CD14-positive monocyte (primary cell): Measurements from ENCODE around the gene DUS1L. TPM values are rescaled to one million over a fixed set of nuclear protein-coding genes. Genes with fewer than 3 reads are reported as not detected.

Experiments
- DNase-seq, 3 donors: peaks; one replicate each; pipeline ENCODE4 v3.0.0-alpha.2; 2011 to 2022
- H2AFZ ChIP-seq: 2 replicates; pipeline ENCODE4 v1.6.0; 2012; ENCODE audit warnings: mild to moderate bottlenecking, low read depth, low read length, inconsistent platforms; ENCODE audit not compliant: insufficient read depth, poor library complexity, severe bottlenecking
- H3K27ac ChIP-seq, 2 donors: 1 replicate in 1 of 2; 2 replicates in 1 of 2; pipeline ENCODE4 v1.5.1; 2012 to 2013; ENCODE audit warnings: low read length in 2 of 2, control low read depth in 1 of 2, inconsistent platforms in 1 of 2, low read depth in 1 of 2, mild to moderate bottlenecking in 1 of 2
- H3K27me3 ChIP-seq, 2 donors: one replicate each; pipeline versions ENCODE4 v1.6.0 to v1.6.1; 2011 to 2013; ENCODE audit warnings: low read length in 2 of 2; ENCODE audit not compliant: control insufficient read depth in 2 of 2, insufficient read depth in 2 of 2
- H3K36me3 ChIP-seq, 2 donors: replicated peaks in 1 of 2; 1 replicate in 1 of 2; 2 replicates in 1 of 2; pipeline versions ENCODE4 v1.5.1 to v1.6.1; 2012 to 2013; ENCODE audit warnings: low read length in 2 of 2, control low read depth in 1 of 2, inconsistent platforms in 1 of 2, mild to moderate bottlenecking in 1 of 2; ENCODE audit not compliant: insufficient read depth in 2 of 2, control insufficient read depth in 1 of 2
- H3K4me1 ChIP-seq, 2 donors: 1 replicate in 1 of 2; 2 replicates in 1 of 2; pipeline versions ENCODE4 v1.5.1 to v1.6.1; 2012 to 2013; ENCODE audit warnings: low read length in 2 of 2, control low read depth in 1 of 2, inconsistent platforms in 1 of 2, mild to moderate bottlenecking in 1 of 2, moderate library complexity in 1 of 2; ENCODE audit not compliant: insufficient read depth in 2 of 2, control insufficient read depth in 1 of 2
- H3K4me2 ChIP-seq: replicated peaks from 2 replicates; pipeline ENCODE3; 2012; ENCODE audit warnings: low read length, moderate library complexity, mild to moderate bottlenecking; ENCODE audit not compliant: poor library complexity, severe bottlenecking; ENCODE audit errors: extremely low read depth
- H3K4me3 ChIP-seq, 3 experiments: fragments of 200-600 bp in 1 of 3; sonication (generic) in 1 of 3; replicated peaks in 1 of 3; 1 replicate in 2 of 3; 2 replicates in 1 of 3; pipeline ENCODE4 v1.5.1; 2011 to 2013; ENCODE audit warnings: low read length in 3 of 3, mild to moderate bottlenecking in 3 of 3, control low read depth in 2 of 3, low read depth in 2 of 3, inconsistent platforms in 1 of 3, moderate library complexity in 1 of 3
- H3K79me2 ChIP-seq: 2 replicates; pipeline ENCODE4 v1.6.0; 2012; ENCODE audit warnings: mild to moderate bottlenecking, control low read depth, inconsistent platforms, low read length, moderate library complexity; ENCODE audit not compliant: insufficient read depth
- H3K9ac ChIP-seq: 2 replicates; pipeline ENCODE4 v1.6.0; 2017; ENCODE audit warnings: low read length, mild to moderate bottlenecking; ENCODE audit not compliant: insufficient read depth, poor library complexity, severe bottlenecking
- H3K9me3 ChIP-seq, 2 donors: replicated peaks in 1 of 2; 1 replicate in 1 of 2; 2 replicates in 1 of 2; pipeline versions ENCODE4 v1.5.1 to v1.6.1; 2012 to 2013; ENCODE audit warnings: low read length in 2 of 2, control low read depth in 1 of 2; ENCODE audit not compliant: control insufficient read depth in 1 of 2, insufficient read depth in 1 of 2
- H4K20me1 ChIP-seq: 2 replicates; pipeline ENCODE4 v1.6.0; 2012; ENCODE audit warnings: mild to moderate bottlenecking, low read length, control low read depth, moderate library complexity; ENCODE audit not compliant: insufficient read depth
- H3K27ac Mint-ChIP-seq, 7 donors: one replicate each; pipeline ENCODE4 v1.8.0; 2020; ENCODE audit warnings: mild to moderate bottlenecking in 7 of 7, mixed read lengths in 7 of 7, moderate library complexity in 6 of 7, inconsistent platforms in 2 of 7
- H3K27me3 Mint-ChIP-seq, 3 donors: one replicate each; pipeline ENCODE4 v1.8.0; 2021 to 2022; ENCODE audit warnings: low read depth in 3 of 3, mild to moderate bottlenecking in 3 of 3, mixed read lengths in 3 of 3, moderate library complexity in 3 of 3, inconsistent platforms in 1 of 3
- H3K36me3 Mint-ChIP-seq, 2 donors: one replicate each; pipeline ENCODE4 v1.8.0; 2020; ENCODE audit warnings: mixed read lengths in 2 of 2, inconsistent platforms in 1 of 2, mild to moderate bottlenecking in 1 of 2
- H3K4me1 Mint-ChIP-seq: one replicate; pipeline ENCODE4 v1.8.0; 2020; ENCODE audit warnings: mild to moderate bottlenecking, mixed read lengths
- H3K4me3 Mint-ChIP-seq, 2 donors: one replicate each; pipeline ENCODE4 v1.8.0; 2020; ENCODE audit warnings: mild to moderate bottlenecking in 2 of 2, mixed read lengths in 2 of 2, moderate library complexity in 1 of 2
- H3K9me3 Mint-ChIP-seq, 7 donors: one replicate each; pipeline ENCODE4 v1.8.0; 2020 to 2022; ENCODE audit warnings: mixed read lengths in 7 of 7, mild to moderate bottlenecking in 6 of 7, moderate library complexity in 6 of 7, inconsistent platforms in 2 of 7
- CTCF ChIP-seq: fragments of 200-600 bp; IDR thresholded peaks from one replicate; pipeline ENCODE4 v1.8.0; 2022; ENCODE audit warnings: antibody characterized with exemption, mild to moderate bottlenecking
- WGBS: methylation state at CpG from one replicate; pipeline ENCODE4 v1.1.5; 2013; ENCODE audit warnings: missing lambda C conversion rate; ENCODE audit not compliant: insufficient coverage; 5-methylcytosine and 5-hydroxymethylcytosine counted together
- intact Hi-C, 2 donors: fragments of 100-400 bp; cut with micrococcal nuclease; formaldehyde crosslinking; loops; one replicate each; pipeline versions ENCODE4 v1.15.0 to v1.15.1; 2023
- polyA plus RNA-seq, 3 donors: library from polyadenylated mRNA; depleted of rRNA in 1 of 3; unstranded in 2 of 3; stranded (reverse) in 1 of 3; fragments of 300-500 nt in 2 of 3; fragments of >200 nt in 1 of 3; fragmentation: Illumina TruSeq in 2 of 3; gene quantifications; 1 replicate in 2 of 3; 2 replicates in 1 of 3; pipeline ENCODE4 v1.2.3, GENCODE V29; 2012 to 2021

Gene DUS1L
- polyA plus RNA-seq, 3 donors, result 23.9 to 175 (median 47.6) TPM

- peak within 1 kb of the TSS; percentile 92 for H3K4me2 ChIP-seq
- peaks cover 10% of the 10 kb centered on the region for H4K20me1 ChIP-seq
- no peak for TF ChIP-seq CTCF
- Mint-ChIP-seq H3K4me1 (peaks cover 14% of the 10 kb centered on the region), H3K27me3 (peaks cover 11 to 25% (median 13%) of the 10 kb centered on the region in 3 donors), H3K27ac (peak within 1 kb of the TSS in 1 of 7 donors; percentile 50), H3K4me3 (peak within 1 kb of the TSS; percentile 82 to 90), H3K9me3 (peaks cover 0 to 5% (median 0%) of the 10 kb centered on the region in 7 donors), H3K36me3 (peaks cover 18 to 44% of the 10 kb centered on the region in 2 donors)
- no peak for DNase-seq
- peak within 1 kb of the TSS; percentile 30 to 76 (median 34) for H3K4me3 ChIP-seq
- H3K79me2 ChIP-seq, result peaks cover 3% of the 10 kb centered on the region
- WGBS, result under 1% methylated on average over 94 of the region's 96 CpGs
- peak within 1 kb of the TSS; percentile 32 for H3K9ac ChIP-seq
- H3K9me3 ChIP-seq, result no peaks in the 10 kb centered on the region
- peaks cover 0 to 11% of the 10 kb centered on the region in 2 donors for H3K36me3 ChIP-seq
- H2AFZ ChIP-seq, result peak within 1 kb of the TSS; percentile 73
- no peak within 1 kb of the TSS for H3K27ac ChIP-seq
- intact Hi-C loops, result loop anchor here (2.0 to 10.0 kb wide), 5 partner anchors 63 to 423 kb away; partner anchors contain the start of genes CYBC1 (in 1 of the 2), FASN (in 1 of the 2) and NARF (in 1 of the 2)
- H3K4me1 ChIP-seq, result peaks cover 23 to 37% of the 10 kb centered on the region in 2 donors
- H3K27me3 ChIP-seq, result peaks cover 6 to 10% of the 10 kb centered on the region in 2 donors
Observed at GRCh38 chr17:82031303-82031884, 34.2 kb downstream of the DUS1L start, which contains the start of gene RAC3. RAC3 (plus strand) TSS chr17:82031678; CDS start chr17:82031762, 84 bp downstream.

GRCh38 chr17:82030470-82031302, 34.9 kb downstream of the DUS1L start:
- H3K36me3 ChIP-seq, result peaks cover 0 to 6% of the 10 kb centered on the region in 2 donors
- peaks cover 19 to 50% of the 10 kb centered on the region in 2 donors for H3K36me3 Mint-ChIP-seq
- TF ChIP-seq CTCF, result peak; percentile 99
- peaks cover 0 to 5% (median 0%) of the 10 kb centered on the region in 7 donors for H3K9me3 Mint-ChIP-seq
- H3K27me3 Mint-ChIP-seq, result peaks cover 11 to 25% (median 13%) of the 10 kb centered on the region in 3 donors
- under 1% methylated on average over 94 of the region's 94 CpGs for WGBS
- peak overlapping the region; percentile 30 to 76 (median 34) for H3K4me3 ChIP-seq
- H3K9me3 ChIP-seq, result no peaks in the 10 kb centered on the region
- H3K79me2 ChIP-seq, result no peaks in the 10 kb centered on the region
- H3K27me3 ChIP-seq, result peaks cover 6 to 10% of the 10 kb centered on the region in 2 donors
- peak overlapping the region; percentile 82 to 90 for H3K4me3 Mint-ChIP-seq
- H3K27ac Mint-ChIP-seq, result peak overlapping the region in 1 of 7 donors; percentile 50
- H3K27ac ChIP-seq, result no peak overlapping the region
- peak overlapping the region; percentile 32 for H3K9ac ChIP-seq
- peak overlapping the region; percentile 92 for H3K4me2 ChIP-seq
- peak; percentile 68 to 76 (median 73) for DNase-seq
- peaks cover 5% of the 10 kb centered on the region for H4K20me1 ChIP-seq
- H3K4me1 ChIP-seq, result peaks cover 18 to 33% of the 10 kb centered on the region in 2 donors
- H2AFZ ChIP-seq, result peak overlapping the region; percentile 73
- intact Hi-C loops, result loop anchor here (2.0 to 10.0 kb wide), 5 partner anchors 64 to 424 kb away; partner anchors contain the start of genes CYBC1 (in 1 of the 2), FASN (in 1 of the 2) and NARF (in 1 of the 2)
- peaks cover 13% of the 10 kb centered on the region for H3K4me1 Mint-ChIP-seq
